Nephron progenitor cell (in vitro differentiated cells): ENCODE results near the gene DOK7.
"Not testable (repeated sequence)": the region's sequence is repeated elsewhere in the genome, so short reads cannot be mapped to it uniquely, and the experiment has no call there.

Experiments
- DNase-seq: peaks from one replicate; pipeline ENCODE4 v3.0.0; 2021
- H3K27ac Mint-ChIP-seq: 2 replicates; pipeline ENCODE4 v1.8.0; 2021; ENCODE audit warnings: mild to moderate bottlenecking, moderate library complexity, mixed read lengths
- H3K27me3 Mint-ChIP-seq: 2 replicates; pipeline ENCODE4 v1.8.0; 2021; ENCODE audit warnings: mild to moderate bottlenecking, low read depth, mixed read lengths; ENCODE audit not compliant: poor library complexity
- H3K36me3 Mint-ChIP-seq: 2 replicates; pipeline ENCODE4 v1.8.0; 2021; ENCODE audit warnings: low read depth, mixed read lengths
- H3K4me1 Mint-ChIP-seq: 2 replicates; pipeline ENCODE4 v1.8.0; 2021; ENCODE audit warnings: mixed read lengths
- H3K4me3 Mint-ChIP-seq: 2 replicates; pipeline ENCODE4 v1.8.0; 2021; ENCODE audit warnings: mild to moderate bottlenecking, moderate library complexity, mixed read lengths
- H3K9me3 Mint-ChIP-seq: 2 replicates; pipeline ENCODE4 v1.8.0; 2021; ENCODE audit warnings: mild to moderate bottlenecking, moderate library complexity, mixed read lengths
- CTCF ChIP-seq: fragments of 200-600 bp; sonication (generic); IDR thresholded peaks from 2 replicates; pipeline ENCODE4 v1.5.0; 2021; ENCODE audit warnings: antibody characterized with exemption

DOK7 gene

GRCh38 chr4:3451956-3452355 is 11.2 kb upstream of the DOK7 start:
- Mint-ChIP-seq H3K9me3 (peaks cover 35% of the 10 kb centered on the region), H3K27ac (no peak overlapping the region), H3K36me3 (peaks cover 9% of the 10 kb centered on the region), H3K27me3 (peaks cover 6% of the 10 kb centered on the region), H3K4me1 (peaks cover 13% of the 10 kb centered on the region), H3K4me3 (no peak overlapping the region)
- no peak for DNase-seq
- no peak for TF ChIP-seq CTCF

GRCh38 chr4:3452376-3452775 is 10.7 kb upstream of the DOK7 start:
- peaks cover 9% of the 10 kb centered on the region for H3K36me3 Mint-ChIP-seq

GRCh38 chr4:3455596-3455995 is 7.5 kb upstream of the DOK7 start:
- not testable (repeated sequence) for H3K36me3 Mint-ChIP-seq, H3K4me3 Mint-ChIP-seq, H3K4me1 Mint-ChIP-seq, DNase-seq, H3K27ac Mint-ChIP-seq
- peaks cover 21% of the 10 kb centered on the region for H3K27me3 Mint-ChIP-seq
- H3K9me3 Mint-ChIP-seq = peaks cover 47% of the 10 kb centered on the region

More at GRCh38 chr4:3452376-3452775, 10.7 kb upstream of the DOK7 start:
- Mint-ChIP-seq H3K9me3 (peaks cover 39% of the 10 kb centered on the region), H3K27ac (no peak overlapping the region), H3K4me3 (no peak overlapping the region), H3K4me1 (peaks cover 13% of the 10 kb centered on the region), H3K27me3 (peaks cover 6% of the 10 kb centered on the region)
- no peak for DNase-seq
- peak; percentile 38 for TF ChIP-seq CTCF

GRCh38 chr4:3458371-3458770 is 4.7 kb upstream of the DOK7 start:
- Mint-ChIP-seq H3K36me3 (peaks cover 9% of the 10 kb centered on the region), H3K4me3 (no peak overlapping the region), H3K27me3 (peaks cover 15% of the 10 kb centered on the region), H3K4me1 (peaks cover 12% of the 10 kb centered on the region), H3K9me3 (peaks cover 49% of the 10 kb centered on the region), H3K27ac (no peak overlapping the region)
- TF ChIP-seq CTCF = no peak
- DNase-seq = no peak

- Mint-ChIP-seq H3K4me1 (peaks cover 12% of the 10 kb centered on the region), H3K27me3 (peaks cover 16% of the 10 kb centered on the region), H3K9me3 (peaks cover 42% of the 10 kb centered on the region)
- DNase-seq, H3K27ac Mint-ChIP-seq, H3K36me3 Mint-ChIP-seq, H3K4me3 Mint-ChIP-seq: not testable (repeated sequence)
These were observed 4.0 kb upstream of the DOK7 start for GRCh38 chr4:3459156-3459555.

GRCh38 chr4:3460926-3461325 is 2.2 kb upstream of the DOK7 start:
- H3K36me3 Mint-ChIP-seq = no peaks in the 10 kb centered on the region
- TF ChIP-seq CTCF = no peak
- H3K27ac Mint-ChIP-seq = no peak overlapping the region
- peaks cover 26% of the 10 kb centered on the region for H3K4me1 Mint-ChIP-seq
- no peak for DNase-seq
- no peak overlapping the region for H3K4me3 Mint-ChIP-seq
- H3K27me3 Mint-ChIP-seq = peaks cover 19% of the 10 kb centered on the region
- peaks cover 24% of the 10 kb centered on the region for H3K9me3 Mint-ChIP-seq

GRCh38 chr4:3461515-3462291 is 1.4 kb upstream of the DOK7 start:
- Mint-ChIP-seq H3K4me1 (peaks cover 30% of the 10 kb centered on the region), H3K36me3 (no peaks in the 10 kb centered on the region), H3K27me3 (peaks cover 19% of the 10 kb centered on the region), H3K27ac (no peak overlapping the region), H3K4me3 (no peak overlapping the region), H3K9me3 (peaks cover 16% of the 10 kb centered on the region)
- no peak for TF ChIP-seq CTCF
- no peak for DNase-seq
